ENCODE results near the gene ORC4.
A peak's percentile ranks its signal among the peaks of the same experiment; 100 is the strongest.

Gene ORC4

DNA sequence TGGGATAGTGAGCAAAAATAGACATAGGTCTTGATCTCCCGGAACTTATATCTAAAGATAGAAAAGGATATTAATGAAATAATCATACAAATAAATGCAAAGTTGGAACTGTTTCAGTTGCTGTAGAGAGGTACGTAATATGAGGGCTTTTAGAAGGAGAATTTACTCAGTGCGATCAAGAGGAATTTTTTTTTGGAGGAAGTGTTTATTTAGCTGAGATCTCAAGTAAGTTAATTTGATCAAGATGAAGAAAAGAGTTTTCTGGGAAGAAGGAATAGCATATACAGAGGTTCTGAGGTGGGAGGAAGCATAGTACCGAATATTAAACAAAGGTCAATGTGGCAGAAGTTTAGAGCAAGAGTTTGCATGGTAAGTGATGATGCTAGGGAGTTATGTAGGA lies 11.7 kb upstream of the ORC4 start:
- Histone ChIP-seq H3K9ac (ENCODE audit: low read depth, low read length) (no peak overlapping the region), H3K9me3 (ENCODE audit: control insufficient read depth, insufficient read depth, low read length) (no peaks in the 10 kb centered on the region), H3K4me1 (ENCODE audit: control insufficient read depth, insufficient read depth, low read length) (no peaks in the 10 kb centered on the region), H3K4me3 (ENCODE audit: low read depth, low read length) (no peak overlapping the region), H3K27me3 (ENCODE audit: control insufficient read depth, insufficient read depth, low read length) (no peaks in the 10 kb centered on the region), H3K36me3 (ENCODE audit: control insufficient read depth, insufficient read depth, low read length) (no peaks in the 10 kb centered on the region)

DNA sequence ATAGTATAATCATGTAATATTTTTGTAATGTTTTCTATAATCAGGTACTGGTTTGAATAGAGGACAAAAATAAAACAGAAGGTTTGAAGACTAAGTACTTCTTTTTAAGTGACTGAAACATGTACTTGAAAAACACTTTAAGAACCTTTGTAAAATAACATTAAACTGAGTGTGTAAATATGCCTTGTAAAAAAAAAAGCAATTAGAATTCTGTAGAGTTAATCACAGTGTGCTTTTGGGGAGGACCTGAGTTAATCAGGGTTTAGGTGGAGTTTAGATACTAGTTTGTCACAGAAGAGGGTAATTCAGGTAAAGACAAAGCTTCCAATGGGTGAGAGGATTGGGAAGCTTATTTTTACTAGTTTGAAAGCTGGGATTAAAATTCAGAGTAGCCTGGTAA lies 10.6 kb upstream of the ORC4 start:
- Histone ChIP-seq H3K4me3 (ENCODE audit: low read depth, low read length) (no peak overlapping the region), H3K9ac (ENCODE audit: low read depth, low read length) (no peak overlapping the region), H3K9me3 (ENCODE audit: control insufficient read depth, insufficient read depth, low read length) (no peaks in the 10 kb centered on the region), H3K36me3 (ENCODE audit: control insufficient read depth, insufficient read depth, low read length) (no peaks in the 10 kb centered on the region), H3K27me3 (ENCODE audit: control insufficient read depth, insufficient read depth, low read length) (no peaks in the 10 kb centered on the region), H3K4me1 (ENCODE audit: control insufficient read depth, insufficient read depth, low read length) (no peaks in the 10 kb centered on the region)

DNA sequence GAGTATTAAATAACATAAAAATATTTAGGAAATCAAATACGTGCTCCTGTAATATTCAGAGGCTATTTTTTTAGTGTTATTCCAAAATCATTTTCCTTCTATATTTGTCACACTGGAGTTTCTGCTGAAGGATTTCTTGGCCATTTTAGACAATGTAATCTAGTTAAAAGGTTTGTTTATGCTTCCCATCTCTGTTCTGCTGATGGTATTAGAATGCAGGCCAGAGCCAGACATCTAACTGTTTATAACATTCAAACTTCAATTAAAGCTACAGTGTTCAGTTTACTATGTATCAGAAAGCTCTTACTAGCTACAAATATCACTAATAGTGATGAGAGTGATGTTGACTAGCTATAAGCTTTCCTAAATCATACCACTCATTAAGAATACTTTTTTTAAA lies 8.2 kb upstream of the ORC4 start:
- H3K36me3 ChIP-seq (ENCODE audit: control insufficient read depth, insufficient read depth, low read length), result no peaks in the 10 kb centered on the region
- H3K27me3 ChIP-seq (ENCODE audit: control insufficient read depth, insufficient read depth, low read length), result no peaks in the 10 kb centered on the region
- no peaks in the 10 kb centered on the region for H3K4me1 ChIP-seq (ENCODE audit: control insufficient read depth, insufficient read depth, low read length)
- no peak overlapping the region for H3K9ac ChIP-seq (ENCODE audit: low read depth, low read length)
- H3K4me3 ChIP-seq (ENCODE audit: low read depth, low read length), result no peak overlapping the region
- no peaks in the 10 kb centered on the region for H3K9me3 ChIP-seq (ENCODE audit: control insufficient read depth, insufficient read depth, low read length)

DNA sequence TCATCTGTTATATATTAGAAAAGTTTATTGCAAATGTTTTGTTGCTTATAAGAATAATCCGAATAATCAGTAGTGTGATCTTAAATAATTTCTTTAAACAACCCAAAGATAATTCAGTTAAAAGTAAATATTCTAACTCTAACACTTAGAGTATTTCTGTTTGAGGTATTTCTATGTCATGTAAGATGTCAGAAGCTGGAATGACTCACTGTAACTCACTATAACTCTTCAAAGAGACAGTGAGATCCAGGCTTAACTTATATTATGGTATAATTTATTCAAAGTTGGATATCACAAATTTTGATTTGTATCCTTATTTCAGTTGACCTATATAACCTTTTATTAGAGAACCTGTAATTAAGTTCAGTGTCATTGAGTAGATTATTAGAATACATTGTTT lies 7.3 kb upstream of the ORC4 start:
- no peak overlapping the region for H3K4me3 ChIP-seq (ENCODE audit: low read depth, low read length)
- no peaks in the 10 kb centered on the region for H3K36me3 ChIP-seq (ENCODE audit: control insufficient read depth, insufficient read depth, low read length)
- no peaks in the 10 kb centered on the region for H3K9me3 ChIP-seq (ENCODE audit: control insufficient read depth, insufficient read depth, low read length)
- H3K4me1 ChIP-seq (ENCODE audit: control insufficient read depth, insufficient read depth, low read length), result no peaks in the 10 kb centered on the region
- H3K27me3 ChIP-seq (ENCODE audit: control insufficient read depth, insufficient read depth, low read length), result no peaks in the 10 kb centered on the region
- no peak overlapping the region for H3K9ac ChIP-seq (ENCODE audit: low read depth, low read length)

DNA sequence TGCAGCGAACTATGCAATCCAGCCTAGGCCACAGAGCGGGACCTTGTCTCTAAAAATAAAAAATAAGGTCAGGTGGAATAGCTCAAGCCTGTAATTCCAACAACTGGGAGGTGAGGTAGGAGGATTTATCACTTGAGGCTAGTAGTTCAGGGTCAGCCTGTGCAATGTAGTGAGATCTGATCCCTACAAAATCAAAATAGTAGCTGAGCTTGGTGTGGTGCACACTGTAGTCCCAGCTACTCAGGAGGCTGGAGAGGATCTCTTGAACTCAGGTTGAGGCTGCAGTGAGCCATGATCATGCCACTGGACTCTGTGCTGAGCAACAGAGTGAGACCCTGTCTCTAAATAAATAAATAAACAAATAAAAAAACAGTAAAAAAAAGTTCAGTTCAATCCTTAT lies 6.0 kb upstream of the ORC4 start:
- no peaks in the 10 kb centered on the region for H3K36me3 ChIP-seq (ENCODE audit: control insufficient read depth, insufficient read depth, low read length)
- no peak overlapping the region for H3K9ac ChIP-seq (ENCODE audit: low read depth, low read length)
- H3K27me3 ChIP-seq (ENCODE audit: control insufficient read depth, insufficient read depth, low read length), result no peaks in the 10 kb centered on the region
- H3K9me3 ChIP-seq (ENCODE audit: control insufficient read depth, insufficient read depth, low read length), result no peaks in the 10 kb centered on the region
- H3K4me3 ChIP-seq (ENCODE audit: low read depth, low read length), result no peak overlapping the region
- peaks cover 4% of the 10 kb centered on the region for H3K4me1 ChIP-seq (ENCODE audit: control insufficient read depth, insufficient read depth, low read length)

DNA sequence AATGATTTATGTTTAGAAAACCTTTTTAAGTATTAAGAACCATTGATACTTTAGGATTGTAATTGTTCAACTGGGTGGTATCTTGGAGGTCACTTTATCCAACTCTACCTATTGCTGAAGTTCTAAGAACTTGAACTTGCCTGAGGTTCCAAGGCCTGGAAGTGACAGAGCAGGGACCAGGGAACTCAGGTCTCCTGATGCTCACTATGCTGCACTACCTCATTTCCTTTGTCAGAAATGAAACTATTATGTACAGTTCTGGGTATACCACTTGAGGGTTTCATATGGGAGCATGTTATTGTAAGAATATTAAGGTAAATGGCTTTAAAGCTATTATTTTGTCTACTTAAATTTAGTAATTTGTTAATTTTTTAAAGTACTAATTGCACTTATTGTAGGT lies 3.3 kb upstream of the ORC4 start:
- Histone ChIP-seq H3K9me3 (ENCODE audit: control insufficient read depth, insufficient read depth, low read length) (no peaks in the 10 kb centered on the region), H3K4me3 (ENCODE audit: low read depth, low read length) (no peak overlapping the region), H3K36me3 (ENCODE audit: control insufficient read depth, insufficient read depth, low read length) (no peaks in the 10 kb centered on the region), H3K4me1 (ENCODE audit: control insufficient read depth, insufficient read depth, low read length) (peaks cover 4% of the 10 kb centered on the region), H3K9ac (ENCODE audit: low read depth, low read length) (no peak overlapping the region), H3K27me3 (ENCODE audit: control insufficient read depth, insufficient read depth, low read length) (no peaks in the 10 kb centered on the region)

DNA sequence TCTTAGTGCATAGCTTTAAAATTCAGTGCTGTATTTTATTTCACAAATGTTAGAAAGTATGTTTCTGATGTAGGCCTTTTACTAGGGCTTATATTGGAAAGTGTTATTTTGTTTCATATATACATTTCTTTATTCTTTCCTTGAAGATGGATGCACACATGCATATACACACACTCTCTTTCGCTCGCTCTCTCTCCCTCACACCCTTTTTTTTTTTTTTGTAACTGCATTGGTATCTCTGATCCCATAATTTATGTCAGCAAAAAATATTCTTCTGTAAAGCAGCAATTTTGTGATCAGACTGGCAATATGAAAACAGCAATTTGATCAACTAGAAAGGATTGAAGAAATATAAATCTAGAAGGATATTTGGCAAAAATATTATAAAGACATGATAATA lies 2.3 kb upstream of the ORC4 start:
- peak overlapping the region; percentile 93 for H3K4me3 ChIP-seq (ENCODE audit: low read depth, low read length)
- no peaks in the 10 kb centered on the region for H3K36me3 ChIP-seq (ENCODE audit: control insufficient read depth, insufficient read depth, low read length)
- H3K9ac ChIP-seq (ENCODE audit: low read depth, low read length), result no peak overlapping the region
- H3K9me3 ChIP-seq (ENCODE audit: control insufficient read depth, insufficient read depth, low read length), result no peaks in the 10 kb centered on the region
- no peaks in the 10 kb centered on the region for H3K27me3 ChIP-seq (ENCODE audit: control insufficient read depth, insufficient read depth, low read length)
- H3K4me1 ChIP-seq (ENCODE audit: control insufficient read depth, insufficient read depth, low read length), result peaks cover 7% of the 10 kb centered on the region

DNA sequence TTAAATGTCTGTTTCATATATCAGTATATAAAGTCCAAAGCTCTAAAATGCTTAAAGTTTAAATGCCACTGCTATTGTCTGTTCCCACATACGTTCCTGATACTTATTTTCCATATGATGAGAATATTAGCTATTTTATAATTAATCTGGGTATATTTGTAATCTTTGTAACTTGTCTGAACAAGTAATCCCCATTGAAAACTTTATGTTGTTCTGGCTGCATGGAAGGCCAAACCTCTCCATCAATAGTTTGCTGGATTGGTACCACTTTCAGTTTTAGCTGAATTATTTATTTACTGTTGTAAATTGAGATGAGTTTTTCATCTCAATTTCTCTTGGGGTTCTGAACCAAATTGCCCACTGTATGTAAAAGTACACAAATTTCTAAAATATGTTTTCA lies 1.8 kb upstream of the ORC4 start:
- H3K9me3 ChIP-seq (ENCODE audit: control insufficient read depth, insufficient read depth, low read length), result no peaks in the 10 kb centered on the region
- peak overlapping the region; percentile 93 for H3K4me3 ChIP-seq (ENCODE audit: low read depth, low read length)
- H3K4me1 ChIP-seq (ENCODE audit: control insufficient read depth, insufficient read depth, low read length), result peaks cover 10% of the 10 kb centered on the region
- no peak overlapping the region for H3K9ac ChIP-seq (ENCODE audit: low read depth, low read length)
- no peaks in the 10 kb centered on the region for H3K27me3 ChIP-seq (ENCODE audit: control insufficient read depth, insufficient read depth, low read length)
- H3K36me3 ChIP-seq (ENCODE audit: control insufficient read depth, insufficient read depth, low read length), result no peaks in the 10 kb centered on the region

DNA sequence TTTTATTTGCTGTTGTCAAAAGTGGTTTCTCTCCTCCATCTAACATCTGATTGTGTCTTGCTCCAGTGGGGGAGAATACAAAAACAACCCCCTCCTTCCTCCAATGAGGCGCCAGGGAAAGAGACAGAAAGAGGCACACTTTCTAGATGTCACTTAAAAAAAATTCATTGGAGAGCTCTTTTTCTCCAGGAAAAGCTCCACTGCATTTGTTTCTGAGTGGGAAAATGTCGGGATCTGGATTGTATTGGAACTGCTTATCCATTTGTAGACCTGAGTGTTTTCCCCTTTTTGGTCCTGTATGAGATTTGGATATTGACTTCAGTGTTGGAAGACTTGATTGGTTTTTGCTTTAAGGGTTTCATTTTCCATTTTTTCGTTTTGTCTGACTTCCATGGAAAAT lies 1.3 kb upstream of the ORC4 start:
- Histone ChIP-seq H3K4me1 (ENCODE audit: control insufficient read depth, insufficient read depth, low read length) (peaks cover 10% of the 10 kb centered on the region), H3K4me3 (ENCODE audit: low read depth, low read length) (peak overlapping the region; percentile 93), H3K9ac (ENCODE audit: low read depth, low read length) (peak overlapping the region; percentile 67), H3K27me3 (ENCODE audit: control insufficient read depth, insufficient read depth, low read length) (no peaks in the 10 kb centered on the region), H3K9me3 (ENCODE audit: control insufficient read depth, insufficient read depth, low read length) (no peaks in the 10 kb centered on the region), H3K36me3 (ENCODE audit: control insufficient read depth, insufficient read depth, low read length) (no peaks in the 10 kb centered on the region)

DNA sequence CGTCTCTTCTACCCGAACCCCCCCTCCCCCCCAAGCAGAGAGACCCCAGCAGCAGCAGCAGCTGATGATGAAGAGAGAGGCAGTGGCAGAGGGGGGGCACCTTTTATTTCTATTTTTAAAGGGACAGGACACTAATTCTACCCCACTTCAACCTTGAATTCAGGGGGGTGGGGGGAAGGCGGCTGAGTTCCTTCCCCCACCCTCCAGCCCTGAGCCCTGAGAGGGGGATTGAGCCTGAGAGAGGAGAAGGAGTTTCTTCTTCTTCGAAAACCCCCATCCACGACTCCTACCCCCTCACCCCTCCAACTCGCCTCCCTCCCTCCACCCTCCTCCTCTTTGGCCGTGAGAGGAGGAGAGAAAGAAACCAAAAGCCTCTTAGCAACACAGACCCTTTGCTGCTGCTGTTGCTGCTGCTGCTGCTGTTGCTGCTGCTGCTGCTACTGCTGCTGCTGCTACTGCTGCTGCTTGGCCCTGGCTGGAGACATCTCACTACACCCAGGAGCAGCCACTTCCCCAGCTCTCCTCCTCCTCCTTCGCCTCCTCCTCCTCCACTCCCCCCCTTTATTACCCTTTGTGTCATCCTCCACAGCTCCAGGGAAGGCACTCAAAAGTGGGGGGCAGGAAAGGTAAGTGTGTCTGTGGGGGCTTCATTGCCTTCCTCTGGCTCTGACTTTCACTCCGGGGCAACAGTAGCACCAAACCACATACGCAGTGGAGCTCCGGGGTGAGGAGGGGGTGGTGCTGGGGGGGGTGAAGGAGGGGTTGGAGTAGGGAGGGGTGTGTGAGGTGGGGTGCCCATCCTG lies 723 bp upstream of the ORC4 start, which contains the start of gene MBD5:
Gene MBD5 (plus strand): TSS at position 33 of the 803 bp plus-strand sequence.
- Histone ChIP-seq H3K9ac (ENCODE audit: low read depth, low read length) (peak within 1 kb of the TSS; percentile 91), H3K36me3 (ENCODE audit: control insufficient read depth, insufficient read depth, low read length) (no peaks in the 10 kb centered on the region), H3K4me3 (ENCODE audit: low read depth, low read length) (peak within 1 kb of the TSS; percentile 99), H3K4me1 (ENCODE audit: control insufficient read depth, insufficient read depth, low read length) (peaks cover 10% of the 10 kb centered on the region), H3K9me3 (ENCODE audit: control insufficient read depth, insufficient read depth, low read length) (no peaks in the 10 kb centered on the region), H3K27me3 (ENCODE audit: control insufficient read depth, insufficient read depth, low read length) (no peaks in the 10 kb centered on the region)

DNA sequence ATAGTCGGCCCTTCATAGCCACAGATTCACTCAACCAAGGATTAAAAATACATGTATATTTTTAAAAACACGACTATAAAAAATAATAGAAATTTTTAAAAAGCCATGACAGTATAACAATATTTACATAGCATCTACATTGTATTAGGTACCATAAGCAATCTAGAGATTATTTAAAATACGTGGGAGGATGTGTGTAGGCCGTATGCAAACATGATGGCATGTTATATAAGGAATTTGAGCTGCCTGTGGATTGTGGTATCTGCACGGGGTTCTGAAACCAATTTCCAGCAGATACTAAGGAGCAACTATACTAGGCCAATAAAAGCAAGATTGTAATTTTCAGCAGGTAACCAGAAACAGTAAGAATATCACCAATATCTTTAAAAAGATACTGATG lies 5.9 kb downstream of the ORC4 start:
- Histone ChIP-seq H3K27me3 (ENCODE audit: control insufficient read depth, insufficient read depth, low read length) (no peaks in the 10 kb centered on the region), H3K9me3 (ENCODE audit: control insufficient read depth, insufficient read depth, low read length) (no peaks in the 10 kb centered on the region), H3K9ac (ENCODE audit: low read depth, low read length) (no peak overlapping the region), H3K4me3 (ENCODE audit: low read depth, low read length) (no peak overlapping the region), H3K36me3 (ENCODE audit: control insufficient read depth, insufficient read depth, low read length) (no peaks in the 10 kb centered on the region), H3K4me1 (ENCODE audit: control insufficient read depth, insufficient read depth, low read length) (peaks cover 6% of the 10 kb centered on the region)

DNA sequence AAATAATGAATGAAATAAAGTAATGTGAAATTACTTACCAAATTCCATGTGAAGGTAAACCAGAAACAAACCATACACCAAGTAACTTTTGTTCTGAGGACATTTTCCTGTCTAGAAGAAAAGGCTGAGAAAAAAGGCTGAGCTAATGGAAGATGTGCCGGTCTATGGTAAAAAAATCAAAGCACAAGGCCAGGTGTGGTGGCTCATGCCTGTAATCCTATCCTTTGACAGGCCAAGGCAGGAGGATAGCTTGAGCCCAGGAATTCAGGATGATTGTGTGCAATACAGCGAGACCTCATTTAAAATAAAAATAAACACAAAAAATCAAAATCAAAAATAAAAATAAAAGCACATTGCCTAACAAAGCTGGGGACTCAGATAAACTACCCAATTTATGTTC lies 6.7 kb downstream of the ORC4 start:
- Histone ChIP-seq H3K9me3 (ENCODE audit: control insufficient read depth, insufficient read depth, low read length) (no peaks in the 10 kb centered on the region), H3K4me3 (ENCODE audit: low read depth, low read length) (no peak overlapping the region), H3K27me3 (ENCODE audit: control insufficient read depth, insufficient read depth, low read length) (no peaks in the 10 kb centered on the region), H3K36me3 (ENCODE audit: control insufficient read depth, insufficient read depth, low read length) (no peaks in the 10 kb centered on the region), H3K4me1 (ENCODE audit: control insufficient read depth, insufficient read depth, low read length) (peaks cover 6% of the 10 kb centered on the region), H3K9ac (ENCODE audit: low read depth, low read length) (no peak overlapping the region)
